GM13976 (cell line): Measurements from ENCODE around the gene NUDT14.

Experiments used
- DNase-seq: peaks from one replicate; pipeline ENCODE4 v3.0.0; 2012; ENCODE audit warnings: low spot score
- in situ Hi-C: fragments of 300-500 bp; cut with MboI; formaldehyde crosslinking; loops from one replicate; pipeline ENCODE4 v1.12.0; 2022; ENCODE audit warnings: low sequenced_read_pairs, mixed read lengths, inconsistent platforms; ENCODE audit not compliant: unreplicated experiment
- TF ChIP-seq, protein P1 (sequence below): IDR thresholded peaks from 2 replicates; pipeline ENCODE4 v1.5.1; 2012; ENCODE audit warnings: borderline replicate concordance, mild to moderate bottlenecking; ENCODE audit not compliant: insufficient read depth; ENCODE audit errors: extremely low read depth, missing control alignments, control extremely low read depth

NUDT14 gene

DNA sequence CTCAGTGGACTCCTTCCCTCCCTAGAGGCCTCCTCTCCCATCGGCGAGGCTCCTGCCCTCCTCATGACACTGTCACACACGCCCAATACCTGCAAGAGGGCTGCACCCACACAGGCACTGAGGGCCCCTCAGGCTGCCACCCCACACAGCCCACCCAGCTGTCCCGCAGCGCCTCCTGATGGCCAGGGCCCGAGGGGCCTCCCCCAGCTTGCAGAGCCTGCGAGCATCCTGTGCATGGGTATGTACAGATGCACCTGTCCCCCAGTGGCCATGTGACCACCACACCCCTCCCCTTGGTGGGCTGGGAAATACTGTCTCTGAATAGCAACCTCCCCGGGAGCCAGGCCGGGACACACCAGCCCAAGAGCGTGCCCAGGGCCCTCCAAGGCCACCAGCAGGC is 19.0 kb upstream of the NUDT14 start:
- TF ChIP-seq, protein P1, sequence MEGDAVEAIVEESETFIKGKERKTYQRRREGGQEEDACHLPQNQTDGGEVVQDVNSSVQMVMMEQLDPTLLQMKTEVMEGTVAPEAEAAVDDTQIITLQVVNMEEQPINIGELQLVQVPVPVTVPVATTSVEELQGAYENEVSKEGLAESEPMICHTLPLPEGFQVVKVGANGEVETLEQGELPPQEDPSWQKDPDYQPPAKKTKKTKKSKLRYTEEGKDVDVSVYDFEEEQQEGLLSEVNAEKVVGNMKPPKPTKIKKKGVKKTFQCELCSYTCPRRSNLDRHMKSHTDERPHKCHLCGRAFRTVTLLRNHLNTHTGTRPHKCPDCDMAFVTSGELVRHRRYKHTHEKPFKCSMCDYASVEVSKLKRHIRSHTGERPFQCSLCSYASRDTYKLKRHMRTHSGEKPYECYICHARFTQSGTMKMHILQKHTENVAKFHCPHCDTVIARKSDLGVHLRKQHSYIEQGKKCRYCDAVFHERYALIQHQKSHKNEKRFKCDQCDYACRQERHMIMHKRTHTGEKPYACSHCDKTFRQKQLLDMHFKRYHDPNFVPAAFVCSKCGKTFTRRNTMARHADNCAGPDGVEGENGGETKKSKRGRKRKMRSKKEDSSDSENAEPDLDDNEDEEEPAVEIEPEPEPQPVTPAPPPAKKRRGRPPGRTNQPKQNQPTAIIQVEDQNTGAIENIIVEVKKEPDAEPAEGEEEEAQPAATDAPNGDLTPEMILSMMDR = peak; percentile 9
- no peak for DNase-seq
- in situ Hi-C loops = no loop called here

DNA sequence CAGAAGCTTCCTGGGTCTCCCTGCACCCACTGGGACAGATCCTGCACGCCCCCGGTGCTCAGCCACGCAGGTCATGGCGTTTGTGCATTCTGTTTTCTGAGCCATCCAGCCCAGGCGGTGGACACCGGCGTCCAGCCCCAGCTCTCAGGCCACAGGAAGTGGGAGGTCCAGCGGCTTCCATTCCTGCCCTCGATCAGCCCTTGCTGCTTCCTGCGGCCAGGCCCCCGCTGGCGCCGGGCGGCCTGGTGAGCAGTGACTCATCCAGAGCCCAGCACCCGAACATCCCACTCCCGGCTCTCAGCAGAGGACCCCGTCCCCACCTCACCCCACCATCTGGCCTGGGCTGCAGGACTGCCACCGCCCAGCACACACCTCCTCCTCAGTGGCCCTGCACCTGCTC is 18.0 kb upstream of the NUDT14 start:
- in situ Hi-C loops = no loop called here
- TF ChIP-seq, protein P1 = no peak
- no peak for DNase-seq

DNA sequence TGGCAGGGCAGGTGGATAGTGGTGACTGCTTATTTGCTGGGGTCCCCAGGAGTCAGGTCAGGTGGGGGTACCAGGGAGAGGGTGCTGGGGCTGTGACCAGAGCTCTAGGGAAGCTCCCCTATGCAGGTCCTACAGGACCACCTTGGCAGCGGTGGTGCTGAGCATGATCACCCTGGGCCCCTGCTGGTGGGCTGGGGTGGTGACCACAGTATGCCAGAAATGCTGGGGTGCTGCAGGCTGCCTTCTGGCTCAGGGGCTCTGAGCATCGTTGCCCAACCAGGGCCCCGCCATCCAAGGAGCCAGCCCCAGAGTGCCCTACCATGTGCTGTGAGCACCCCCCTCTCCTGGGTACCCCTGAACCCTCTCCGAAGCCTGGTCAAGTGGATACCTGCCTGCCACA is 17.5 kb upstream of the NUDT14 start:
- TF ChIP-seq, protein P1 = no peak
- in situ Hi-C loops = no loop called here
- DNase-seq = no peak

DNA sequence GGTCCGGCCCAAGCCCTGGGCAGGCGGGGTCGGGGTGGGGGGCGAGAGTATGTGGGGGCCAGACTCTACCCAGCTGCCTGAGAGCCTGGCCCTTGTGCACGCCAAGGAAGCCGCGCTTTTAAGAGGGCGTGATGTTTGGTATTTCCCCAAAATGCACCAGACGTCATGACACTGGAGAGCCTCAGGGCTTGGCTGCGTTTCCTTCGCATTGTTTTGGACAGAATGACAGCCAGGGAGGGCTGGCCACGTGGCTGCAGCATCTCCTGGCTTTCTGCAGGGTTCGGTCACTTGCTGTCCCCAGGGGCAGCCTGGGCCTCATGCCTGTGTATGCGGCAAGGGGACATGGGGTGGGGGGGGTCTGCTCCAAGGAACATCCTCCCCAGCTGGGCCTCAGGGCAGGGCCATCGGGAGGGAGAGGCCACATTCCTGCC is 16.1 kb upstream of the NUDT14 start:
- TF ChIP-seq, protein P1 = no peak
- in situ Hi-C loops = no loop called here
- no peak for DNase-seq

DNA sequence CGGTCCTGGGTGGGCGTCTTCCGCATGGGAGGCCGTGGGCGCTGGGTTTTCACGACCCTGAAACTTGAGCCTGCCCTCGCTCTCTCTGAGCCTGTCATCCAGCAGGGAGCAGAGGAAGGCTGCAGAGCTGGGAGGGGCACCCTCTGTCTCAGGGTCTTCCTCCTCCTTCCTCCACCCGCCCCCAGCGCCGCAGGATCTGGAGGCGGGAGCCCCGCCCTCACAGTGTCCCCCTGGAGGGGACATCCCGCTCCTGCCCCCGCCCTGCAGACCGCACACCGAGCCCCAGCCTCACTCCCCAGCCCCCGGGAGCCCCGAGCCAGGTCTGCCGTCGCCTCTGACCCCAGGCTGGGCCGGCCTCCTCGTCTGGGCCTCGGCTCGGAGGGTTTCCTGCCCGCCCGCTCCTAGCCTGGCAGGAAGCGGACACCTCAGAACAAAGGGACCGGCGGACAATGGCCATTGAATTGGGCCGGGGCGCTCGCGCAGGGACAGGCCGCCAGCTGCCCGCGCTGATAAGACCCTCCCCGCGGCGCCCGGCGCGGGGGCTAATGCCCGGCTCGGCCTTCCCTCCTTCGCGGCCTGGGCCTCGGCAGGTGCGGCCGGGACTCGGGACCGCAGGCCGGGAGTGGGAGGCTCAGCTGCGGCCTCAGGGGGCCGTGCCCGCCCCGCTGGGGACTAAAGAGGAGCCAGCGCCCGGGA is 15.3 kb upstream of the NUDT14 start:
- no peak for DNase-seq
- in situ Hi-C loops = no loop called here
- TF ChIP-seq, protein P1 = no peak

DNA sequence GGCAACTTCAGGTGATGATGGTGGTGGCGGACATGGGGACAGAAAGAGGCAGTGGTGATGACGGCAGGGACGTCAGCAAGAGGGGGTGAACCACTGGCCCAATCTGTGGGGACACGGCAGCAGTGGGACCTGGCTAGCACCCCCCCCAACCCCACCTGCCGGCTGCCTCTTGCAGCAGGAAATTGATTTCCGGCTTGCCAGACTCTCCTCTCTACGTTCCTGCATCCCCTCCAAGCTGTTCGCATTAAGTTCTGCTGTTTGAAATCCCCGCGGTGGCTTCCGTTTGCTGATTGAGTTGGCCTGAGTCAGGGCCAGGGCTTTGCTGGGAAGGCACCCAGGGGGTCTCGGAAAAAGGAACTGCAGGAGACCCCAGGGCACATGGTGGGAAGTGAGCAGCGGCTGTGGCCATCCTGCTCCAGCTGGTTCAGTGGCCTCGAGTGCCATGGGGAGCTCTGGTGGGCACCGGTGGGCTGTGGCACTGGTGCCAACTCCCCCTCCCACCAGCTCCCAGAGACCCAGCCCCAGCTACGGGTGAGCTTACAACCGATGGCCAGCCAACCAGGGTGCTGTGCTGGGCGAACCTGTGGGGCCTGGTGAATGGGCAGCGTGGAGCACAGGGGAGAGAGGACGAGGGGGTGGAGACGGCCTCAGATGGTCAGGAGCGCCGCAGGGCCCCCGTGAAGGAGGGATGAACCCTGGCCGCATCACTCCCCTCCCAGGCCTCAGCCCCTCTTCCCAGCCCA is 14.6 kb upstream of the NUDT14 start:
- no peak for DNase-seq
- TF ChIP-seq, protein P1 = no peak
- in situ Hi-C loops = no loop called here

DNA sequence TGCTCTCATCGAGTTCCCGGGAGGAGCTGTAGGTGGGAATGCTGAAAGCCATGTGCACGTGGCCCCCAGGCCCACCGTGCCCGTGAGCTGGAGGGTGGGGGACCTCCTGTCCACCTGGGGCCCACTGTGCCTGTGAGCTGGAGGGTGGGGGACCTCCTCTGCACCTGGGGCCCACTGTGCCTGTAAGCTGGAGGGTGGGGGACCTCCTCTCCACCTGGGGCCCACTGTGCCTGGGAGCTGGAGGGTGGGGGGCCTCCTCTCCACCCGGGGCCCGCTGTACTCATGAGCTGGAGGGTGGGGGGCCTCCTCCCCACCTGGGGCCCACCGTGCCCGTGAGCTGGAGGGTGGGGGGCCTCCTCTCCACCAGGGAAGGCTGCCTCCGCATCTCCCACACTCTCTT is 13.9 kb upstream of the NUDT14 start:
- in situ Hi-C loops = no loop called here
- TF ChIP-seq, protein P1 = no peak
- no peak for DNase-seq
